GM23338 (cell line): ENCODE data around the gene ABRAXAS1. TPM values are rescaled to one million over a fixed set of nuclear protein-coding genes. Genes with fewer than 3 reads are reported as not detected.

Source experiments
- ATAC-seq: fragments of 200-7000 bp; cut with Tn5 transposase; 3 replicates; pipeline ENCODE4 v1.9.1; 2020
- DNase-seq: peaks from one replicate; pipeline ENCODE4 v3.0.0-alpha.2; 2015; ENCODE audit warnings: low spot score
- H2AFZ ChIP-seq: fragments of 200-600 bp; sonication (generic); 2 replicates; pipeline ENCODE4 v1.8.0; 2016; ENCODE audit warnings: antibody characterized with exemption, mild to moderate bottlenecking, moderate library complexity
- H3F3A ChIP-seq: fragments of 200-600 bp; sonication (generic); replicated peaks from 2 replicates; pipeline ENCODE4 v1.8.0; 2017; ENCODE audit warnings: antibody characterized with exemption, mixed run types, low read depth
- H3K27ac ChIP-seq: fragments of 200-600 bp; sonication (generic); 2 replicates; pipeline ENCODE4 v1.6.1; 2016; ENCODE audit warnings: low read depth
- H3K27me3 ChIP-seq: fragments of 200-600 bp; sonication (generic); 2 replicates; pipeline ENCODE4 v1.8.0; 2016; ENCODE audit warnings: mild to moderate bottlenecking, mixed run types, moderate library complexity; ENCODE audit not compliant: insufficient read depth
- H3K36me3 ChIP-seq: fragments of 200-600 bp; sonication (generic); 2 replicates; pipeline ENCODE4 v1.8.0; 2016; ENCODE audit warnings: mild to moderate bottlenecking; ENCODE audit not compliant: insufficient read depth
- H3K4me1 ChIP-seq: fragments of 200-600 bp; sonication (generic); 2 replicates; pipeline ENCODE4 v1.8.0; 2016; ENCODE audit warnings: mild to moderate bottlenecking, moderate library complexity; ENCODE audit not compliant: insufficient read depth
- H3K4me2 ChIP-seq: fragments of 200-600 bp; sonication (generic); 2 replicates; pipeline ENCODE4 v1.7.1; 2017; ENCODE audit warnings: mixed run types
- H3K4me3 ChIP-seq: fragments of 200-600 bp; sonication (generic); 2 replicates; pipeline ENCODE4 v1.6.1; 2016; ENCODE audit warnings: mixed run types
- H3K79me2 ChIP-seq: fragments of 200-600 bp; sonication (generic); replicated peaks from 2 replicates; pipeline ENCODE4 v1.8.0; 2017; ENCODE audit warnings: mild to moderate bottlenecking; ENCODE audit not compliant: insufficient read depth
- H3K9me2 ChIP-seq: fragments of 200-600 bp; sonication (generic); 2 replicates; pipeline ENCODE4 v1.8.0; 2017; ENCODE audit not compliant: insufficient read depth
- H4K20me1 ChIP-seq: fragments of 200-600 bp; sonication (generic); replicated peaks from 2 replicates; pipeline ENCODE4 v1.8.0; 2017; ENCODE audit warnings: mild to moderate bottlenecking; ENCODE audit not compliant: insufficient read depth
- H3K27ac Mint-ChIP-seq: 2 replicates; pipeline ENCODE4 v1.8.0; 2020; ENCODE audit warnings: inconsistent platforms, mild to moderate bottlenecking, moderate library complexity, mixed read lengths
- H3K27me3 Mint-ChIP-seq: 3 replicates; pipeline ENCODE4 v1.8.0; 2022; ENCODE audit warnings: low read depth, mild to moderate bottlenecking, moderate library complexity, mixed read lengths, inconsistent platforms; ENCODE audit not compliant: insufficient read depth, poor library complexity
- H3K36me3 Mint-ChIP-seq: 3 replicates; pipeline ENCODE4 v1.8.0; 2021; ENCODE audit warnings: low read depth, mild to moderate bottlenecking, inconsistent platforms, moderate library complexity, mixed read lengths
- H3K4me1 Mint-ChIP-seq: 3 replicates; pipeline ENCODE4 v1.8.0; 2020; ENCODE audit warnings: mild to moderate bottlenecking, inconsistent platforms, mixed read lengths
- H3K4me3 Mint-ChIP-seq: 3 replicates; pipeline ENCODE4 v1.8.0; 2021; ENCODE audit warnings: moderate library complexity, mild to moderate bottlenecking, inconsistent platforms, mixed read lengths
- H3K9me3 Mint-ChIP-seq: 3 replicates; pipeline ENCODE4 v1.8.0; 2020; ENCODE audit warnings: moderate library complexity, mild to moderate bottlenecking, inconsistent platforms, mixed read lengths
- CTCF ChIP-seq, 2 experiments: fragments of 200-600 bp in 1 of 2; sonication (generic) in 1 of 2; conservative IDR thresholded peaks; 2 replicates each; pipeline versions ENCODE4 v1.5.1 to v1.6.1; 2016 to 2017; ENCODE audit warnings: antibody characterized with exemption in 2 of 2, low read depth in 2 of 2, mild to moderate bottlenecking in 2 of 2, moderate library complexity in 1 of 2
- EZH2 ChIP-seq: fragments of 200-600 bp; sonication (generic); IDR thresholded peaks from one replicate; pipeline ENCODE4 v1.8.0; 2017; ENCODE audit warnings: antibody characterized with exemption, mild to moderate bottlenecking, low read depth; ENCODE audit not compliant: unreplicated experiment
- EZH2phosphoT487 ChIP-seq: fragments of 200-600 bp; sonication (generic); IDR thresholded peaks from one replicate; pipeline ENCODE4 v1.8.1; 2018; ENCODE audit warnings: antibody characterized with exemption; ENCODE audit not compliant: unreplicated experiment
- REST ChIP-seq: IDR thresholded peaks from one replicate; pipeline ENCODE4 v1.6.1; 2018; ENCODE audit warnings: antibody characterized with exemption; ENCODE audit not compliant: unreplicated experiment
- STAT1 ChIP-seq: IDR thresholded peaks from one replicate; pipeline ENCODE4 v1.6.1; 2016; ENCODE audit warnings: antibody characterized with exemption; ENCODE audit not compliant: unreplicated experiment
- polyA plus RNA-seq: library from polyadenylated mRNA; unstranded; fragments of >200 nt; fragmentation: Nextera tagmentation; extraction: Ambion mirVana; gene quantifications from 2 replicates; pipeline ENCODE4 v1.2.1, GENCODE V29; 2016
- total RNA-seq: library from RNA; depleted of rRNA; stranded (reverse); fragments of >200 nt; shearing (Covaris generic); gene quantifications from 2 replicates; pipeline ENCODE4 v1.2.3, GENCODE V29; 2014

Gene ABRAXAS1
- total and polyA plus RNA-seq, 2 experiments from 2014 or later = 8.0 to 25.2 TPM

- ATAC-seq = peak; percentile 63
- no peaks in the 10 kb centered on the region for H3K36me3 Mint-ChIP-seq
- no peaks in the 10 kb centered on the region for H4K20me1 ChIP-seq
- DNase-seq = peak; percentile 64
- no peaks in the 10 kb centered on the region for H3K27me3 ChIP-seq
- H3K4me1 Mint-ChIP-seq = peaks cover 2% of the 10 kb centered on the region; the same call in 1 of the 3 replicates
- no peak overlapping the region for H3K27ac ChIP-seq
- no peak overlapping the region for H3K27ac Mint-ChIP-seq
- no peaks in the 10 kb centered on the region for H3F3A ChIP-seq
- H2AFZ ChIP-seq = no peak overlapping the region
- no peak overlapping the region for H3K4me3 ChIP-seq
- H3K4me2 ChIP-seq = no peak overlapping the region
- H3K4me1 ChIP-seq = no peaks in the 10 kb centered on the region
- no peak overlapping the region for H3K4me3 Mint-ChIP-seq
- no peaks in the 10 kb centered on the region for H3K79me2 ChIP-seq
- H3K36me3 ChIP-seq = no peaks in the 10 kb centered on the region
- peaks cover 4% of the 10 kb centered on the region for H3K27me3 Mint-ChIP-seq
- H3K9me2 ChIP-seq = no peaks in the 10 kb centered on the region
- no peaks in the 10 kb centered on the region; the same call in 2 of the 3 replicates for H3K9me3 Mint-ChIP-seq
- TF ChIP-seq REST (no peak), CTCF (conservative IDR thresholded peaks at IDR 0.05; ENCODE audit: low read depth in 2 of 2) (peak; percentile 79 to 98)
Measured at GRCh38 chr4:83490876-83491450, 6.1 kb upstream of the ABRAXAS1 start.

- H3K4me2 ChIP-seq = no peak overlapping the region
- no peak overlapping the region for H3K4me3 ChIP-seq
- no peaks in the 10 kb centered on the region for H3F3A ChIP-seq
- DNase-seq = peak; percentile 28
- no peaks in the 10 kb centered on the region for H3K36me3 Mint-ChIP-seq
- H4K20me1 ChIP-seq = no peaks in the 10 kb centered on the region
- TF ChIP-seq EZH2 (no peak), CTCF (conservative IDR thresholded peaks at IDR 0.05; ENCODE audit: low read depth in 2 of 2) (peak; percentile 19 to 36; a peak in 3 of 4 replicates), EZH2phosphoT487 (no peak), STAT1 (no peak)
- no peaks in the 10 kb centered on the region for H3K79me2 ChIP-seq
- no peak overlapping the region for H2AFZ ChIP-seq
- H3K27me3 Mint-ChIP-seq = peaks cover 4% of the 10 kb centered on the region
- peaks cover 4% of the 10 kb centered on the region for H3K4me1 ChIP-seq
- no peak overlapping the region for H3K27ac Mint-ChIP-seq
- no peak overlapping the region for H3K27ac ChIP-seq
- no peaks in the 10 kb centered on the region for H3K9me2 ChIP-seq
- H3K27me3 ChIP-seq = no peaks in the 10 kb centered on the region
- no peak for ATAC-seq
- H3K4me1 Mint-ChIP-seq = peaks cover 4% of the 10 kb centered on the region; the same call in 2 of the 3 replicates
- H3K9me3 Mint-ChIP-seq = no peaks in the 10 kb centered on the region; the same call in 2 of the 3 replicates
- H3K36me3 ChIP-seq = no peaks in the 10 kb centered on the region
- H3K4me3 Mint-ChIP-seq = no peak overlapping the region
Measured at GRCh38 chr4:83489711-83490326, 4.9 kb upstream of the ABRAXAS1 start.
